Measurements from ENCODE around the gene CRHR1.

- no peak for TF ChIP-seq CTCF (IDR thresholded peaks at IDR 0.05)
- no peak for TF ChIP-seq POLR2A (IDR thresholded peaks at IDR 0.05)
Measured at GRCh38 chr17:45861165-45861564, 77.0 kb downstream of the CRHR1 start.
